MV-4-11 (cell line): ENCODE results near the gene AKAP9.
"Not testable (repeated sequence)": the region's sequence is repeated elsewhere in the genome, so short reads cannot be mapped to it uniquely, and the experiment has no call there.

ENCODE experiments used
- DNase-seq: peaks from one replicate; lab custom pipeline; 2025; lab: John Stamatoyannopoulos, UW

The AKAP9 gene

DNA sequence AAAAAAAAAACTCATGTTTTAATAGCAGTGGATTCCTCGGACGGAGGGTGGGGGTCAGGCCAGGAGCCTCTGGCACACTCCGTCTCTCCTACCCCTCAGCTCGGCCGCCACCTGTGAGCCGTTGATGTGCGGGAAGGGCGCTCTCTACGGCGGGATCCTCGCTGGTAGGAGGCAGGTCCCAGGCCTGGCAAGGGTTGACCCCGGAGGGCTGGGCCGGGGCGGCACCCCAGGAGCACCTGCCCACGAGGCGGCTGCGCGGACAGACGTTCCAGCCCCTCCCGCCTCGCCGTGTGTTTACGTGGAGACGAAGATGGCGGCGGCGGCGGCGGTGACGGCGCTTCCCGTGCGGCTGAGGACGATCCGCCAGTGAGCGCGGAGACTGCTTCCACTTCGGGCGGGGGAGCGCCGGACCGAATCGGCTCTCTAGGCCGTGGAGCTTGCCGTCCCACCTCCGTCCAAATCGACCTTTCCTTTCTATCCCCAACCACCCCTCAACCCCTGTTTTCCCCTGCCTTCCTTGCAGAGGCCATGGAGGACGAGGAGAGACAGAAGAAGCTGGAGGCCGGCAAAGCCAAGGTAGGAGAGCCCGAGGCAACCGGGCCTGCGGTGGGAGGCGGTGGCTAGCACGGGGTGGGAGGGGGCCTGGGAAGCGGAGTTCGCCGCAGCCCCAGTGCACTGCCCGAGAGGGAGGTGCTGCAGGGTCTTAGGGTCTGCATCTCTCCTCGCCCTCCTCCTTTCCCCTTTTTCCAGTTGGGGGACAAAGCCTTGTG is at the start of gene AKAP9:
Gene AKAP9 (plus strand): TSS at position 291 of the 770 bp plus-strand sequence. CDS start 238 bp downstream, at position 529.
- peak; percentile 64 for DNase-seq

DNA sequence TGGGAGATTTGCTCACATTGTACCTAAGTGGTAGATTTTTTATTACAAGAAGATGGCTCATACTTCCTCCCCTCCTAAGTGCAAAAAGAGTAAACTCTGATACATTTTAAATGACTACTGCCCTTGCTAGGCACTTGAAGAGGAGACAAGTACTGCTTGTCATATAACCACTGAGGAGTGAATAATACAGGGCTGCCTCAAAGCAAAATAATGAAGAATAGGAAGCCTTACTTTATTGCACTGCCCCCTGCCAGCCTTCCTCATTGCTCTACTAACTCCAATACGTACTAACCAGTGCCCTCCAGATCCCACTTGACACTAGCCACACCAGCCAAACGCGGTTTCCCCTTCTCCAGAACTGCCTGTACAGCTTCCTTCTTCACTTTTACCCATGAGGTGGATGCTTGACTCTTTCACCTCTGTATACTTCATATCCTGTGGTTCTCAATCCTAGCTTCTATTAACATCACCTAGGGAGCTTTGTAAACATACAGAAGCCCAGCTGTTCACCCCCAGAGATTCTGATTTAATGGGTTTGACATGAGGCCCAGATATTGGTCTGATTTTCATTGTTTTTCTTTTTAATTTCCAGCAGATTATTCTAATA is 48.5 kb upstream of the AKAP9 start:
- DNase-seq, result no peak

DNA sequence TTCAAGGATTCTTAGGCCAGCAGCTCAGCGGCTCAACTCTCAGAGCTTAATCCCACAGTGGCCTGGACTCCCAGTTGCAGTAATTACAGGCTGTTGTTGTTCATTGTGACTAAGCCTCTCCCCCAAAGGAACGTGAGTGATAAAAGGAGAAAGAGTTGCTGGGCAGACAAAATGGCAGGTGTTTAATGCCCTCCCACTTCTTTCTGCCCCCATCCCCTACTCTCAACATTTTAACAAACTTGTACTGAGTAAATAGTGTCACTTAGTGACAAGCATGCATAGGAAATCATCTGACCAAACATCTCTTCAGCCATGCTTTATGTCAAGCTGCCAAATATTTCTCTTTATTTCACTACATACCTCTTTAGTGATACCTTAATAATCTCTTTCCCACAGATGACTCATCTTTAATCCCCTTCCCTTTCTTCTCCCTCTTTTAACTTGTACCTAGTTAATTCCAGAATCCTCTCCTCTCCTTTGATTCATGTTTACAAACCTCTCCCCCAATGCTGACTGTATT is 47.8 kb upstream of the AKAP9 start:
- DNase-seq, result no peak

DNA sequence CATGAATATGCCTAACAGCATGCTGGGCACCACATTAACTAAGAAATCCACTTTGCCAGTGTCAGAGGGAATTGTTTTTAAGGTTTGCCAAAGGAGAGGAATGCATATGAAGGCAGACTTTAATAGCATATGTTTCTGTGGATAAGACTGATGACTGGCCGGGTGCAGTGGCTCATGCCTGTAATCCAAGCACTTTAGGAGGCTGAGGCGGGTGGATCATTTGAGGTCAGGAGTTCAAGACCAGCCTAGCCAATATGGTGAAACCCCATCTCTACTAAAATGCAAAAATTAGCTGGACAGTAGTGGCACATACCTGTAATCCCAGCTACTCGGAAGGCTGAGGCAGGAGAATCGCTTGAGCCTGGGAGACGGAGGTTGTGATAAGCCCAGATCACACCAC is 47.0 kb upstream of the AKAP9 start:
- not testable (repeated sequence) for DNase-seq

DNA sequence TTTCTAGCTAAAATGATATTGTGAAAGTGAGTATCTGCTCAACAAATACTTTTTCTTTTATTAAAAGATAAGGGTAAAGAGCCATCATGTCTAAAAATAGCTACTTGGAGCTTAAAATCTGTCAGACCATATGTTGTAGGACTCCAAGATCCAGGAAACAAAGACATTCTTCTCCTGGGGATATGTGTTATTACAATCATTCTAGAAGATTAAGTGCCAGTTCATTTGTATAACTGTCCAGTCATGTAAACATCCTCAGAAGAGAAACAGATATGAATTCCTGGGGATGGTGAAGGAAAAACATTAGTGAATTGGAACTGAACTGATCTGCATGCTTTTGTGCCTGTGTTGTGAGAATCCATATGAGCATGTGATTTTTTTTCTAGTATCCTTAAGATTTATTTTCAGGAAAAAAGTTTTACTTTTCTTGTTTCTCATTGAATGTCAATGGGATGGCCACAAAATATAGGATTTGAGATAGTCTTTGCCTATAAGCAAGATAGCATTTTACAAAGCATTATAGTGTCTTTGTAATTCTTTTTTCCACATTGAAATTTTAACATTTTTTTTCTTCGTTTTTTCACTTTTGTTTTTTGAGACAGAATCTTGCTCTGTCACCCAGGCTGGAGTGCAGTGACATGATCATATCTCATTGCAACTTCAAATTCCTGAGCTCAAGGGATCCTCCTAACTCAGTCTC is 45.7 kb upstream of the AKAP9 start:
- no peak for DNase-seq

DNA sequence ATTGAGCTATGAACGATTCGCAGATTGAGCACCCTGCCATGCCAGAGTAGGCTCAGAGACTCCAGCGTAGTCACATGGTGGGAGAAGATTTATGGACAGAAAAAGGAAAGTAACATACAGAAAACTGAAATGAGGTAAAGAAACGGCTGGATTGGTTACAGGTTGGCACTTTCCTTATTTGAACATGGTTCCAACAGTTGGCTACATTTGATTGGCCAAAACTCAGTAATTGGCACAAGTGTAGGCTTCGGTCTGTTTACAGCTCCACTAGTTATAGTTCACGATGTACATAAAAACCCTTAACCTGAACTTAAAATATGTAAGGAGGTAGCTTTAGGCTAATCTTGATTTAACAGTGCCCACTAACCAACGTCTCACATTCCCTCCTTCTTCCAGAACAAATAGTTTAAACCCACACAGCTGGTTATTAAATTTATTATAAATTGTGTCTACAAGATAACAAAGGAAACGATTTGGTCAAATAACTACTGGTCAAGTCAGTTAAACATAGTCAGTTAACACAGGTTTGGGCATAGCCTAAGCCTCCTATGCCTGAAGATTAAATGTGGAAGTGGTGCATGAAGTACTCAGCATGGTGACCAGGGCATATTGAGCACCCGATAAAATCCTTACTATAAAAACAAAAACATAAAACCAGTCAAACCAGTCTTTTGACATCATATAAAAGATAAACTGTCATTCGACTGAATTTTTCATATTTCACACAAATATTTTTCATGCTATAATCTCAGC is 42.2 kb upstream of the AKAP9 start:
- no peak for DNase-seq

DNA sequence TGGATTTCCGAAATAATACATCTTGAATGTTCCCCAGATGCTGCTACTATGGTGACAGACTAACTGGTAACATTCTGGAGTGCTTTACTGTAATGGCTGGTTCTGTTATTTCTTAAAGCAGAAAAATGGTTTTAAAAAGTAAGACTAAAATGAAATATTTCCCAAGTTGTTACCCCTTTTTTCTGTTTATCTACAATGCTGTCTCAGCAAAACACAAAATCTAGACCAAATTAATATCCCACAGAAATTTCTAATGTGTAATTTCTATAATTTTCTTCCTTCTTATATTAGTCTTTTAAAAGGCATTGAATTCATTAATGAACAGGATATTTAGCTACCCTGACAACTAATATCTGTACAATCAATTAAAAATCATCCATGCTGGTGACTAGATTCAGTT is 41.1 kb upstream of the AKAP9 start:
- no peak for DNase-seq

DNA sequence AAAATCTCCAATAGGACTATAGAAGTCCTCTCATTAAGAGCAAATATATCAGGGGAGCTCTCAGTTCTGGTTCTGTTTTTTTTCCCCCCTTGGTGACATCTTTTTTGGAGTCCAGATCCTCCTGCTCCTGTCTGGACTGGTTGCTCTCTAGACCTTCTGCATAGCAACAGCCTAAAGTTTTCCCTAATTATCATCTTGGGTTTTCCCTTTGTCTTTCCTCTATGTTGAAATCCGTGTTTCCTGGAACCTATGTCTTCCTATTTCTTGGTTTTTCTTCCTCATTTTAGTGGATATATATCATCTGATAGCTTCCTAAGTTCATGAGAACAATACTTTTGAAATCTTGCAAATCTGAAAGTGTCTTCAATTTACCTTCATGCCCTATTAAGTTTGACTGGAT is 30.5 kb upstream of the AKAP9 start:
- no peak for DNase-seq

DNA sequence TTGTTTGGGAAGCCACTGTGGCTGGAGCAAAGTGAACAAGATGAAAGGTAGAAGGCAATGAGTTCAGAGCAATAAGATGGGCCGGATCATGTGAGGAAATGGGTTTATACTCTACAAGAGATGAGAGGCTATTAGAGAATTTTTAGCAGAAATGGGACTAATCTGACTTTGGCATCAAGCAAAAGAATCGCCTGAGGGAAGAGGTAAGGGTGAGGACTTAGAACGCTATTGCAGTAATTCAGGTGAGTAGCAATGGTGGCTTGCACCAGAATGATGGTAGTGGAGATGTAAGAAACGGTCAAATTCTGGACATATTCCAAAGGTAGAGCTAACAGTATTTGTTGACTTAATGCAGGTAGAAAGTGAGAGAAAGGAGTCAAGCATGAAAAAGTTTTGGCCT is 29.5 kb upstream of the AKAP9 start:
- DNase-seq, result no peak

DNA sequence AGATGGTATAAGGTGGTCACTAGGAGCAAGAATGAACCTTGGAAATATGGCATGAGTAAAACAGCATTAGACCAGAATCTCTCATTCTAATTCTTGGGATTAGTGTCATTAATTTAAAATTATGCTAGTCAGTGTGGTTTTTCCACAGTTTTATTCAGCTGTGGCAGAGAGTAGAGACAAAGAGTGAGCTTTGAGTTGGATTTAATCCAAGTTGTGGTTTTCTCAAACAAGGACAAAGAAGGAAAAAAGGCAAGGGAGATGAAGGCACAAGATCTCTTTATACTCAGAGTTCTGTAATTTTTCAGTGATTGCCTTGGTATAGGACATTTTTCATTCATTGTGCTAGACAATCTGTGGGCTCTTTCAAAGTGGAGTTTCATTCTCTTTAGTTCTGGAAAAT is 28.2 kb upstream of the AKAP9 start:
- no peak for DNase-seq

DNA sequence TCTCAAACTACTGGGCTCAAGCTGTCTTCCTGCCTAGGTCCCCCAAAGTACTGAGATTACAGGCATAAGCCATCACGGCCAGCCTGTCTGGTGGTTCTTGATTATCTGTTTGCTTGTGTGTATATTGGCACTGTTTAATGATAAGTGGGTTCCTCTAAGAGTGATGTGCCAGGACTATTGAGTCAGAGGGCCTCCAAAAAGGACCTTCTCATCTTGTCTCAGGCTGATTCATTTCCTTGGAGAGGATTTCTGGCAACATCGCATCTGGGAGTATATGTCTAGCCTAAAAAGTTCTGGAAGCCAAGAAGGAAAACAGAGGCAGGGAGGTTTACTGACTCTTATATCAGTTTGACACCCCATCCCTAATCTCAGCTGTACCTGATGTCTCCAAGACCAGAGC is 27.1 kb upstream of the AKAP9 start:
- no peak for DNase-seq

DNA sequence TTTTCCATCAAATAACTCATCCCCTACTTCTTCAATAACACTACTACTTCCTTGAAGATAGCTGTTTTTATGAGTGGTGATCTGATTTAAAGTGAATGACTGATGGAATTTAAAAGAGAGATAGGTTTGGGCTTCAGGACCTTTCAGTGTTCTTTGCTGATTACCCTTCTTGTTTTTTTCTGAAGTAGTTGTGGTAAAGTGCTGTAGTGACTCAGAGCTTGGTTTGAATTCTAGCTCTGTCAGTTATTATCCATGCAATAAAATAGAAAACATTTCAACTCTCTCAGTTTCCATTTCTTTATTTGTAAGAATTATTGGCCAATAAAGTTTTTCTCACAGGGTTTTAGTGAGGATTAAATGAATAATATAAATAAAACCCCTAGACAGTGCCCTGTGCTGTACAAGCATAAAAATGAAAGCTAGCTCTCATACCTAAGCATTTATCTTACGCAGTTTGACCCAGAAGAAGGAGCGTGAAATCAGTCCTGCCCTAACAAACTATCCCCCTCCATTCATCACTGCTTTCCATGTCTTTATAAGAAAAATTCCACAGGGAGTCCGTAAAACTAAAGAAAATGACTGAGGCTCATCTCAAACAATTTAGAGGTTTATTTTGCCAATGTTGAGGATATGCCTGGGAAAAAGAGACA is 25.1 kb upstream of the AKAP9 start:
- DNase-seq, result no peak

DNA sequence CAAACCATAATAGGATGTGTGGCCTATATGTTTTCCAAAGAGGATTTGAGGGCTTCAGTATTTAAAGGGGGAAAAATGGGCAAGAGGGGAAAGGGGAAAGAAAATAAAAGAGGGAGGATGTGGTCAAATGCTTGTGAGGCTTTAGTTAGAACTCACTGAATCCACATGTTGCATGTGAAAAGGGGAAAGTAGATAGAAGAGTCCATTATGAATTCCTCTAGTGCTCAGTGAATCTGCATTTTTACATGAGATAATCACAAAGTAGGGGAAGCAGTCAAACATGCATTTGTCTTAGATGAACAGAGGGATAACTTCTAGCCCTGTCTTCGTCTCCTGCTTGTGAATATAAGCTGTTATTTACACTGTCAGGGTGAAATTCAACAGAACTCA is 24.6 kb upstream of the AKAP9 start:
- no peak for DNase-seq

DNA sequence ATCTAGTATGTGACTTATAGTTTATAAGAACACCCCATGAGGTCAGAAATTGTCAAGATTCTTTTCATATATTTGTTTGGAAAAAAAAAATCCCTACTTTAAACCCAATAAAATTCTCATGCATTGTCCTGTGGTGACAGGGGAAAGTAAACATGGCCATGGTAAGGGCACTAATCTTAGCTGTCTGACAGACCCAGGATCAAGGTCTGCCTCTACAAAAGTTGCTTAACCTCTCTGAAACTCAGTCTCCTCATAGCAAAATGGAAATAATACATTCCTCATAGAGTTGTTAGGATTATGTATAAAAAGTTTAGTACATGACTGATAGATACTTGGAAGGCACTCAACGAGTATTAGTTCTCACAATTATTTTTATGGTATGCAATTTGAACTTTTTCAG is 22.3 kb upstream of the AKAP9 start:
- DNase-seq, result no peak

DNA sequence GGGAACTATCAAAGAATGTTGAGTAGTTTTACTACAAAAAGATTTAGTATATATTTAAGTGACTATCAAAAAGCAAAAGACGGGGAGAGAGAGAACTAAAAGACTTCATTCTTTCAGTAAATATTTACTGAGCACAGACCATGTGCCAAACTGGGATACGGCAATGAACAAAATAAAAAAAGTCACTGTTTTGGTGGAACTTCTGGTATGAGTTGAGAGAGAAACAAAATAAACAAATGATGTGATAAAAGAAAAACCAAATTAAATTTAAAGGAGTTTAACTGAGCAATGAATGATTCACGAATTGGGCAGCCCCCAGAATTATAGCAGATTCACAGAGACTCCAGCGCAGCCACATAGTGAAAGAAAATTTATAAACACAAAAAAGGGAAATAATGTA is 17.8 kb upstream of the AKAP9 start:
- DNase-seq, result no peak

DNA sequence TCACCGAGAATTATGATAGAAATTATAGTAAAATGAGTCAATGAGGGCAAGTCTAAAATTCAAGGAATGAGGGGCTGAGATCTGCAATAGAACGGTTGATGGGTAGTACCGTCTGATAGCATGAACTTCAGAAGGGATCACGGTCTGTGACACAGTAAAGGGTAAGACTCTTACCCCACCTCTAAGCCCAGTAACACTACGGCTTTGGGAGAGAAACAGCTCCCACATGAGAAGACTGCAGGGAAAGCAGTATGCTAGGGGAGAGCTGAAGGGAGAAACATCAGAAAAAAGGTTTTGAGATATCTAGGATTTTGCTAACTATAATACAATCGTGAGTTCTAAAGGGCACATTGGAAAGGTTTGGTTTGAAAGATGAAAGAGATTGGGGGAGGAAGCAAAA is 12.8 kb upstream of the AKAP9 start:
- no peak for DNase-seq

DNA sequence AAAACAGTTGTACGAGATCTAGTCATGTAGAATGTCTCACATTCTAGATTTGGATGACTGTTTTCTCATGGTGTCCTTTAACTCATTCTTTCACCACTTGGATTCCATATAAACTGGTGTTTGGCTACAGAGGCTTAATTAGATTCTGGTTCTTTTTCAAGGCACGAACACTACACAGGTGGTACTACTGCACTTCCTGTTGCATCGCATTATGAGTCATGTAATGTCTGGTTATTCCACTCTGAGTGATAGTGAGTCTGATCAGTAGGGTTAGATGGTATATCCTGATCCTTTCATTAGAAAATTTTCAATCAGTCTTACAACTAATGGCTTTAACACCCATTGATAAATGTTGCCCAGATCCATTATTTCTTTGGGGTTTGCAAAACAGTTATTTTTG is 11.2 kb upstream of the AKAP9 start:
- peak; percentile 5 for DNase-seq

DNA sequence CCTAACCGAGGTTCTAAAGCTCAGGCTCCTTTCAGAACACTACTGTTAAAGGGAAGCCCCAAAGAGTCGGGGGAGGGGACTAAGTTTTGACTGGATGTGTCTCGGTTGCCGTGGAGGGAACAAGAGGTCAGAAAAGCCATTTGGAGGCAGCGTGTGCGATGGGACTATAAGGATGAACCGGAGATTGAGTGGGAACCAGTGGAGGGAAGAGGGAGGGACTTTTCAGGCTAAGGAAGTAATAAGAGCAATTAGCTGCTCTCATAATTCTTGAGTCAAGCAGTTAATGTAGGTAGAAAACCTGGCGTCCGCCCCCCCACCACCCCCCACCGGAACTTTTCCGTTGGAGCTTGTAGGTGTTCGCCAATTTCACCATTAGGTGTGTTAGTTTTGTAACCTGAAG is 491 bp upstream of the AKAP9 start:
- peak; percentile 20 for DNase-seq

DNA sequence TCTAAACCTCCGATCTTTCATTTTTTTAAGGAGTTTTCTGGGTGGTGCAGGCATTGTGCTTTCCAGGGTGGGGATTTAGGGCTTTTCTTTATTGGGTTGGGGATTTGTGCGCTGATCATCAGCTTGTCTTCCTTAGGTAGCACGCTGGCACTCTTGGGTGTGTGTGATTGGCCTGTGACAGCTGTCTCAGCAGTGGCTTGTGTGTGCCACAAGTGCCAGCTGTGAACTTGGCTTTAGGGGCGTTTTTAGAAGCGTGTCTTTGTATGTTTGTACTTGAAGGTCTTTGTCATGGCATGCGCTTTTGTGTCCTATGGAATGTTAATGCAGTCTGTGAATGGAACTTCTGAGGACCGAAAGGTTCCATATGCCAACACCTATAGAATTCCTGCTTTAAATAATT is 788 bp downstream of the AKAP9 start:
- DNase-seq, result peak; percentile 24

DNA sequence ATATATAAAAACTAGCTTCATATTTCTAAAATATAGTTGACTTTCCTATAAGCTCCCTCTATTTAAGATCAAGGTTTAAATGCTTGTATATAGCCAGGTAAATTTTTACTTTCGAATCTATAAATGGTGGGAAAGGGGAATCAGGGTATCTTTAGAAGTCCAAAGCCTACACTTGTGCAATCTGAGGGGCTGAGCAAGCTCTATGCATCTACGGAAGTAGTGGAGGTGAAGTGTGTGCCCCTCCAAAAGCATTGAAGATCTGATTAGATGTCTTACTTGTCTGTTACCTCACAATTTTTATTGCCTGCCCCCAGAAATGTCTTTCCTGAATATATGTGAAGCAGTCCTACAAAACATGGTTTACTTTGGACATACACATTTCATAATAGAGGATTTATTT is 1.6 kb downstream of the AKAP9 start:
- no peak for DNase-seq

DNA sequence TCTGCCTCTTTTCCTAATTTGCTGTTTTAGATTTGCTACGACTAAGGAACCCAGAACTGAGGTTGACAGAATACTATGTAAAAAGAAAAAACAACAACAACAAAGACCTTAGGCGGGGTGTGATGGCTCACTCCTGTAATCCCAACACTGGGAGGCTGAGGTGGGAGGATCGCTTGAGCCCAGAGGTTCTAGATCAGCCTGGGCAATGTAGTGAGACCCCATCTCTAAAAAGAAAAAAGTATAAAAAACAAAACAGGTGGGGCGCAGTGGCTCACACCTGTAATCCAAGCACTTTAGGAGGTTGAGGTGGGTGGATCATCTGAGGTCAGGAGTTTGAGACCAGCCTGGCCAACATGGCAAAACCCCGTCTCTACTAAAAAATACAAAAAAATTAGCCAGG is 4.3 kb downstream of the AKAP9 start:
- DNase-seq, result not testable (repeated sequence)

DNA sequence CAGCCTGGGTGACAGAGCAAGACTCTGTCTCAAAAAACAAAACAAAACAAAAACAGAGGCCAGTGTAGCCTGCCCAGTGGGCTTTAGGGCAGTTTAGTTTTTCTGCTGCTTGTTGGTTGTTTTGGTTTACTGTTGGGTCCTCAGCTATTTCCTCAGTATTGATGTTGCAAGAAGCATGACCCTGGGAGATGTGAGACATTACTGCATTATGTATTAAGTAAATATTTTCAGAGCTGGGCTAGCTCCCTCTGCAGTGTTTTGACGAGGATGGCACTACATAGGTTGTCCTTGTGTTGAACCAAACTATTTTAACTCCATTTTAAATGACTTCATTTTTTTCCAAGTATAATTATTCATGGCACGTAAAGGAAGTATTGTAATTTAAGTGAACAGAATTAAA is 4.8 kb downstream of the AKAP9 start:
- peak; percentile 38 for DNase-seq
